B cell (primary cell): Measurements from ENCODE around the gene SLC25A39. TPM values are rescaled to one million over a fixed set of nuclear protein-coding genes. Genes with fewer than 3 reads are reported as not detected.

Source experiments
- ATAC-seq: fragments of 200-7000 bp; cut with Tn5 transposase; one replicate; pipeline ENCODE4 v1.10.0; 2021; ENCODE audit warnings: low read depth, mild to moderate bottlenecking, moderate number of reproducible peaks, moderate library complexity
- CTCF ChIA-PET: fragments of 350-600 bp; sonication (Branson Sonifier 250); formaldehyde crosslinking; loops from one replicate; lab custom pipeline; 2021; ENCODE audit warnings: antibody characterized with exemption, inconsistent platforms; lab: Charles Lee
- POLR2A ChIA-PET: fragments of 350-600 bp; sonication (Branson Sonifier 250); formaldehyde crosslinking; loops from one replicate; lab custom pipeline; 2021; ENCODE audit warnings: antibody characterized with exemption; lab: Charles Lee
- DNase-seq: peaks from one replicate; pipeline ENCODE4 v3.0.0; 2013
- H2AFZ ChIP-seq: 2 replicates; pipeline ENCODE4 v1.6.1; 2012; ENCODE audit warnings: mild to moderate bottlenecking, low read depth, low read length; ENCODE audit not compliant: insufficient read depth, poor library complexity, severe bottlenecking
- H3K27ac ChIP-seq, 2 donors: 1 replicate in 1 of 2; 2 replicates in 1 of 2; pipeline ENCODE4 v1.5.1; 2012 to 2013; ENCODE audit warnings: low read length in 2 of 2, mild to moderate bottlenecking in 2 of 2, moderate library complexity in 1 of 2
- H3K27me3 ChIP-seq, 4 experiments: fragments of 200-600 bp in 1 of 4; sonication (generic) in 1 of 4; replicated peaks in 1 of 4; 1 replicate in 2 of 4; 2 replicates in 2 of 4; pipeline versions ENCODE4 v1.6.1 to v1.7.0; 2013 to 2016; ENCODE audit warnings: low read length in 3 of 4, mild to moderate bottlenecking in 2 of 4, mixed read lengths in 1 of 4, moderate library complexity in 1 of 4; ENCODE audit not compliant: insufficient read depth in 4 of 4, control insufficient read depth in 3 of 4; ENCODE audit errors: control extremely low read depth in 1 of 4
- H3K36me3 ChIP-seq, 2 experiments: replicated peaks in 1 of 2; 1 replicate in 1 of 2; 2 replicates in 1 of 2; pipeline versions ENCODE4 v1.6.1 to v1.7.1; 2013; ENCODE audit warnings: low read length in 1 of 2; ENCODE audit not compliant: insufficient read depth in 2 of 2, control insufficient read depth in 1 of 2; ENCODE audit errors: control extremely low read depth in 1 of 2, extremely low read depth in 1 of 2
- H3K4me1 ChIP-seq, 2 donors: fragments of 200-600 bp in 1 of 2; sonication (generic) in 1 of 2; 1 replicate in 1 of 2; 2 replicates in 1 of 2; pipeline versions ENCODE4 v1.5.1 to v1.6.1; 2013 to 2017; ENCODE audit warnings: low read length in 2 of 2; ENCODE audit not compliant: control insufficient read depth in 2 of 2, insufficient read depth in 2 of 2
- H3K4me2 ChIP-seq: replicated peaks from 2 replicates; pipeline ENCODE3; 2012; ENCODE audit warnings: mild to moderate bottlenecking, low read depth, low read length; ENCODE audit not compliant: poor library complexity, severe bottlenecking
- H3K4me3 ChIP-seq, 5 experiments: fragments of 200-600 bp in 1 of 5; sonication (generic) in 1 of 5; 1 replicate in 3 of 5; 2 replicates in 2 of 5; pipeline versions ENCODE4 v1.5.1 to v1.7.0; 2011 to 2016; ENCODE audit warnings: low read length in 4 of 5, mild to moderate bottlenecking in 4 of 5, low read depth in 2 of 5, control low read depth in 1 of 5, moderate library complexity in 1 of 5; ENCODE audit not compliant: insufficient read depth in 1 of 5; ENCODE audit errors: control extremely low read depth in 1 of 5, extremely low read depth in 1 of 5
- H3K79me2 ChIP-seq: fragments of 200-600 bp; sonication (generic); one replicate; pipeline ENCODE4 v1.6.0; 2016; ENCODE audit warnings: low read length; ENCODE audit not compliant: control insufficient read depth, insufficient read depth
- H3K9ac ChIP-seq: fragments of 200-600 bp; sonication (generic); 2 replicates; pipeline ENCODE4 v1.6.1; 2017; ENCODE audit warnings: mild to moderate bottlenecking, low read length, moderate library complexity
- H3K9me3 ChIP-seq, 3 donors: one replicate each; pipeline versions ENCODE4 v1.6.1 to v1.7.1; 2013; ENCODE audit warnings: low read length in 2 of 3; ENCODE audit not compliant: control insufficient read depth in 2 of 3, insufficient read depth in 1 of 3; ENCODE audit errors: control extremely low read depth in 1 of 3
- H4K20me1 ChIP-seq: 2 replicates; pipeline ENCODE4 v1.6.0; 2012; ENCODE audit warnings: mild to moderate bottlenecking, low read length; ENCODE audit not compliant: insufficient read depth, control insufficient read depth, poor library complexity, severe bottlenecking
- H3K27ac Mint-ChIP-seq: one replicate; pipeline ENCODE4 v1.8.0; 2021; ENCODE audit warnings: mixed read lengths
- H3K27me3 Mint-ChIP-seq: one replicate; pipeline ENCODE4 v1.8.0; 2021; ENCODE audit warnings: mixed read lengths
- H3K4me1 Mint-ChIP-seq: one replicate; pipeline ENCODE4 v1.8.0; 2021; ENCODE audit warnings: mixed read lengths
- H3K4me3 Mint-ChIP-seq: one replicate; pipeline ENCODE4 v1.8.0; 2021; ENCODE audit warnings: mixed read lengths
- H3K9me3 Mint-ChIP-seq: one replicate; pipeline ENCODE4 v1.8.0; 2022; ENCODE audit warnings: mixed read lengths; ENCODE audit not compliant: insufficient read depth
- CTCF ChIP-seq: fragments of 200-600 bp; IDR thresholded peaks from one replicate; pipeline ENCODE4 v1.8.0; 2022; ENCODE audit warnings: antibody characterized with exemption, mild to moderate bottlenecking
- EZH2 ChIP-seq: IDR thresholded peaks from 2 replicates; pipeline ENCODE4 v1.6.1; 2012; ENCODE audit warnings: borderline replicate concordance, low read depth, mild to moderate bottlenecking, moderate library complexity, low read length; ENCODE audit not compliant: insufficient read depth, poor library complexity, severe bottlenecking
- WGBS: methylation state at CpG from one replicate; pipeline ENCODE4 v1.1.5; 2013; ENCODE audit warnings: missing lambda C conversion rate; ENCODE audit not compliant: insufficient coverage; 5-methylcytosine and 5-hydroxymethylcytosine counted together
- intact Hi-C: fragments of 100-400 bp; cut with micrococcal nuclease; formaldehyde crosslinking; loops from one replicate; pipeline ENCODE4 v1.10.0; 2022
- polyA plus RNA-seq: library from polyadenylated mRNA; depleted of rRNA; stranded (reverse); fragments of >200 nt; gene quantifications from 2 replicates; pipeline ENCODE4 v1.2.3, GENCODE V29; 2012
- total RNA-seq, 2 donors: library from RNA; stranded (reverse); fragments of 120-200 nt in 1 of 2; gene quantifications; 1 replicate in 1 of 2; 2 replicates in 1 of 2; pipeline versions ENCODE4 v1.2.3 to v1.2.4, GENCODE V29; 2013 to 2022

The SLC25A39 gene
- total and polyA plus RNA-seq, 2 donors (not counting 1 experiment from before 2014, with no cell fraction given) = 88.4 to 160 TPM

DNA sequence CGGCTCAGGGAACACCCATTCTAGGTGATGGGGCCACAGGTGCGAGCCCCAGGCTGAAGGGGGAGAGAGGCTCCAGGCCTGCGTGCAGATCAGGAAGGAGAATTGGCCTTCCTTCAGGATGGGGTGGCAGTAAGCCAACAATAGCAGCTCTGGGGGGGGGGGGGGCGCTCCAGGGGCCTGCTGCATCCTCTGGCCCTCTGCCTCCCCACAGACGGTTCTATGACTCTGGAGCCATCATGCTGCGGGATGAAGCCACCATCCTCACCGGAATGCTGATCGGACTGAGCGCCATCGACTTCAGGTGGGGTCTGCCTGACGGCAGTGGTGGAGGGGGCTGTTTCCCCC is 10.1 kb downstream of the SLC25A39 start:
- intact Hi-C loops = no loop called here
- H3K4me1 ChIP-seq = peaks cover 19 to 25% of the 10 kb centered on the region in 2 donors
- DNase-seq = no peak
- CTCF ChIA-PET = interaction anchor here (0.6 to 7.3 kb wide), 3 partner anchors 100 to 173 kb away, joined by 3 to 38 read pairs (median 3); no protein-coding TSS in a partner anchor
- H2AFZ ChIP-seq = peak overlapping the region; percentile 65
- no peaks in the 10 kb centered on the region for H4K20me1 ChIP-seq
- Mint-ChIP-seq H3K27ac (no peak overlapping the region), H3K9me3 (peaks cover 5% of the 10 kb centered on the region), H3K4me3 (peak overlapping the region; percentile 77), H3K4me1 (peaks cover 21% of the 10 kb centered on the region), H3K27me3 (peaks cover 41% of the 10 kb centered on the region)
- peak overlapping the region; percentile 50 for H3K9ac ChIP-seq
- no peak for TF ChIP-seq CTCF
- no peak for TF ChIP-seq EZH2
- H3K36me3 ChIP-seq = peaks cover 0 to 2% of the 10 kb centered on the region in 2 experiments
- POLR2A ChIA-PET = interaction anchor here (0.6 to 1.6 kb wide), 4 partner anchors 48 to 128 kb away, joined by 3 to 8 read pairs (median 4); partner anchors contain the start of gene TMUB2
- 50% methylated on average over 1 of the region's 11 CpGs for WGBS
- no peak overlapping the region for H3K27ac ChIP-seq
- peaks cover 0 to 20% (median 0%) of the 10 kb centered on the region in 3 donors for H3K9me3 ChIP-seq
- peak overlapping the region in 3 of 5 experiments; percentile 28 to 62 (median 44) for H3K4me3 ChIP-seq
- peaks cover 0 to 52% (median 22%) of the 10 kb centered on the region in 4 experiments for H3K27me3 ChIP-seq
- H3K4me2 ChIP-seq = peak overlapping the region; percentile 78
- ATAC-seq = no peak
- no peaks in the 10 kb centered on the region for H3K79me2 ChIP-seq

GRCh38 chr17:44314031-44314430 is 10.6 kb downstream of the SLC25A39 start:
- peak overlapping the region; percentile 57 for H3K4me3 Mint-ChIP-seq
- no peak overlapping the region for H3K4me2 ChIP-seq
- H3K9me3 Mint-ChIP-seq = peaks cover 5% of the 10 kb centered on the region
- WGBS = 100% methylated on average over 1 of the region's 7 CpGs
- H3K4me3 ChIP-seq = no peak overlapping the region
- H3K9me3 ChIP-seq = peaks cover 0 to 25% (median 0%) of the 10 kb centered on the region in 3 donors
- DNase-seq (no peak), ATAC-seq (no peak)
- peaks cover 23 to 28% of the 10 kb centered on the region in 2 donors for H3K4me1 ChIP-seq
- TF ChIP-seq EZH2 = no peak
- TF ChIP-seq CTCF = no peak
- no peak overlapping the region for H3K27ac Mint-ChIP-seq
- no peak overlapping the region for H3K27ac ChIP-seq
- intact Hi-C loops = no loop called here
- H3K4me1 Mint-ChIP-seq = peaks cover 24% of the 10 kb centered on the region
- ChIA-PET CTCF (interaction anchor here (1.1 to 7.3 kb wide), 2 partner anchors 99 to 103 kb away, joined by 3 to 38 read pairs; no protein-coding TSS in a partner anchor), POLR2A (interaction anchor here (0.7 to 1.6 kb wide), 3 partner anchors 9 to 93 kb away, joined by 3 to 8 read pairs (median 6); no protein-coding TSS in a partner anchor)
- H3K36me3 ChIP-seq = no peaks in the 10 kb centered on the region
- H3K79me2 ChIP-seq = no peaks in the 10 kb centered on the region
- H2AFZ ChIP-seq = no peak overlapping the region
- peaks cover 0 to 56% (median 22%) of the 10 kb centered on the region in 4 experiments for H3K27me3 ChIP-seq
- no peak overlapping the region for H3K9ac ChIP-seq
- no peaks in the 10 kb centered on the region for H4K20me1 ChIP-seq
- peaks cover 41% of the 10 kb centered on the region for H3K27me3 Mint-ChIP-seq
